RWPE1 (cell line): ENCODE measurements around the gene PTPN4.
A peak's percentile ranks its signal among the peaks of the same experiment; 100 is the strongest.

Source experiments
- CTCF ChIA-PET: fragments of 350-600 bp; sonication (Branson Sonifier 250); formaldehyde crosslinking; extraction: SDS; loops from one replicate; lab custom pipeline; 2021; lab: Yijun Ruan, JAX
- POLR2A ChIA-PET: fragments of 400-600 bp; formaldehyde crosslinking; extraction: SDS; loops from one replicate; lab custom pipeline; 2020; ENCODE audit warnings: antibody characterized with exemption; ENCODE audit not compliant: low non-redundant PET; lab: Yijun Ruan, JAX
- DNase-seq: peaks from one replicate; pipeline ENCODE4 v3.0.0; 2012; ENCODE audit warnings: low spot score
- H3K27ac ChIP-seq: fragments of 450-650 bp; 2 replicates; pipeline ENCODE4 v1.5.1; 2017
- TF ChIP-seq, protein P1 (sequence below): fragments of 450-650 bp; conservative IDR thresholded peaks from 2 replicates; pipeline ENCODE4 v1.5.1; 2017; ENCODE audit warnings: low read depth, mild to moderate bottlenecking

PTPN4 gene

DNA sequence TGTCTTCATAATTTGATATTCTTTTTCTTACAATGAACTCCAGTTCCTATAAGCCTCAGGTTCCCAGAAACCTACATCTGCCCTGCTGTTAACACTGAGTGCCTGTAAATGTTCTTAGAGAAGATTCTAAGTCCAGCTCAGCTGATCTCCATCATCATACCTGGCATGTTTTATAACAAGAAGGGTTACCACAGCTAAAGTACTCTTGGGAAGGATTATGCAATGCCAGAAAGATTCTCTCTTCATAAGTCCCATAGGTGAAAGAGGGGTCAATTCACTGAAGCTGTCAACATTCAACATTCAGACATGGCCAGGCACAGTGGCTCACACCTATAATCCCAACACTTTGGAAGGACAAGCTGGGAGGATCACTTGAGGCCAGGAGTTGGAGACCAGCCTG lies 31.3 kb upstream of the PTPN4 start:
- no peak for DNase-seq
- TF ChIP-seq, protein P1, sequence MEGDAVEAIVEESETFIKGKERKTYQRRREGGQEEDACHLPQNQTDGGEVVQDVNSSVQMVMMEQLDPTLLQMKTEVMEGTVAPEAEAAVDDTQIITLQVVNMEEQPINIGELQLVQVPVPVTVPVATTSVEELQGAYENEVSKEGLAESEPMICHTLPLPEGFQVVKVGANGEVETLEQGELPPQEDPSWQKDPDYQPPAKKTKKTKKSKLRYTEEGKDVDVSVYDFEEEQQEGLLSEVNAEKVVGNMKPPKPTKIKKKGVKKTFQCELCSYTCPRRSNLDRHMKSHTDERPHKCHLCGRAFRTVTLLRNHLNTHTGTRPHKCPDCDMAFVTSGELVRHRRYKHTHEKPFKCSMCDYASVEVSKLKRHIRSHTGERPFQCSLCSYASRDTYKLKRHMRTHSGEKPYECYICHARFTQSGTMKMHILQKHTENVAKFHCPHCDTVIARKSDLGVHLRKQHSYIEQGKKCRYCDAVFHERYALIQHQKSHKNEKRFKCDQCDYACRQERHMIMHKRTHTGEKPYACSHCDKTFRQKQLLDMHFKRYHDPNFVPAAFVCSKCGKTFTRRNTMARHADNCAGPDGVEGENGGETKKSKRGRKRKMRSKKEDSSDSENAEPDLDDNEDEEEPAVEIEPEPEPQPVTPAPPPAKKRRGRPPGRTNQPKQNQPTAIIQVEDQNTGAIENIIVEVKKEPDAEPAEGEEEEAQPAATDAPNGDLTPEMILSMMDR = no peak
- ChIA-PET CTCF (no interaction called here), POLR2A (no interaction called here)
- H3K27ac ChIP-seq = no peak overlapping the region

DNA sequence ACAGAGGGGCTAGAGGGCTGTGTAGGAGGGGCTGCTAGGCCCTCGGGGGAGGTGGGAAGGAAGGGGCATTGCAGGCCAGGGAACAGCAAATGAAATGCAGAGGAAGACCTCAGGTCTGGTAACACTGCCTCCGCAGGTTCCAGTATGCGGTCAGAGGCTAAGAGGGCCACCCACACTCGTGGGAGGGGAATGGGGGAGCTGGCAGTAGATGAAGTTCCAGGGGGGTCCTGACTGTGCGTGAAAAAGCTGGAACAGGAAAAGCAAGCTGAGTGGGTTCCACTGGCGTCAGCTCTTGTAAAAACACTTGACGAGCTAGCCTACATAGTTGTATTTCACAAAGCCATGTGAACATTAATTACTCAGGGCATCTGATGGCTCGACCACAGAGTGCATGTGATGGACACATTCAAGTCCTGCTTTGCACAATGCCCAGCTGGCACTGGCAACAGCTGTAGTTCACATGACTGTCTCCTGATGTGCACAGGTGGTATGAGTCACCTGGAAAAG lies 29.0 kb upstream of the PTPN4 start:
- peak overlapping the region; percentile 27; the same call in 1 of the 2 replicates for H3K27ac ChIP-seq
- CTCF ChIA-PET = no interaction called here
- DNase-seq = peak; percentile 36
- TF ChIP-seq, protein P1 = no peak
- POLR2A ChIA-PET = no interaction called here

DNA sequence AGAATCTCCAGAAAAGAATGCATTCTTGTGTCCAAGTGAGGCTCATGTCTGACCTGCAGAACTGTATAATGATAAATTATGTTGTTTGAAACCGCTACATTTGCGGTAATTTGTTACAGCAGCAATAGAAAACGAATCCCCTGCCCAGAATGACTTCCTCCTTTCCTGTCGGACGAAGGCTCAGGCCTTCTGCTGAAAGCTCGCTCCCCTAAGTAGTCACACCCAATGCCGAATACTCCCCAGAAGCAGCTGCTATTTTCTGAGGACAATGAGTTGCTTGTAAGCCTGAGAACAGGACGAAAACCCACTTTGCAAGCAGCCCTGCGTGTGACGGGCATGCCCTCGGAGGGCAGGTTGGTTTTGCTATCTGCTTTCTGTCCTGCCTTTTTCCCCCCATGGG lies 27.7 kb upstream of the PTPN4 start:
- ChIA-PET POLR2A (no interaction called here), CTCF (no interaction called here)
- no peak for DNase-seq
- TF ChIP-seq, protein P1 = no peak
- no peak overlapping the region for H3K27ac ChIP-seq

DNA sequence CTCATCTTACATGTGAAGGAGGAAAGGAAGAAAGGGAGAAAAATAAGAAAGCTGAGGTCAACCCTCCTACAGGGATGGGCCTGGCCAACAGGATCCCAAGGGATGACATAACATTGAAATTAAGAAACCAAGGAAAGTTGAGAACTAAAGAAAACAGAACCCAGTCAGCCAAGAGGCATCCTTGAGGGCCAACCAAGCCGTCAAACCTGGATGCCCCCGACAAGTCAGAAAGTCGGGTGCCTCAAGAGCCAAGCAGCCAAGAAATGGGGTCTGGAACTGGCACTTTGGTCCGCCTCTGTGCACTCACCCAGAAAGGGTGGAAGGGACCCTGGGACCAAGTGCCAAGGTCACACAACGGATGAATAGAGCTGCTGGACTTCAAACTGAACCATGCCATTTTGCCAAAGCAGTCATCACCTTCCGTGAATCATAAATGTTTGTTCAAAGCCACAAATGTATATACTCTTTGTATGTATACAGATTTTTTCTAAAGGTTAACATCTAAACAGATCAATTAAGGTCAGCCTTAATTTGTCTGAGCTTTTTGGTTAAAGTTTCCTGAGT lies 27.0 kb upstream of the PTPN4 start:
- TF ChIP-seq, protein P1 = no peak
- ChIA-PET CTCF (interaction anchor here (1.2 kb wide), 1 partner anchor 442 kb away, joined by 3 read pairs; no protein-coding TSS in a partner anchor), POLR2A (no interaction called here)
- DNase-seq = no peak
- no peak overlapping the region for H3K27ac ChIP-seq

DNA sequence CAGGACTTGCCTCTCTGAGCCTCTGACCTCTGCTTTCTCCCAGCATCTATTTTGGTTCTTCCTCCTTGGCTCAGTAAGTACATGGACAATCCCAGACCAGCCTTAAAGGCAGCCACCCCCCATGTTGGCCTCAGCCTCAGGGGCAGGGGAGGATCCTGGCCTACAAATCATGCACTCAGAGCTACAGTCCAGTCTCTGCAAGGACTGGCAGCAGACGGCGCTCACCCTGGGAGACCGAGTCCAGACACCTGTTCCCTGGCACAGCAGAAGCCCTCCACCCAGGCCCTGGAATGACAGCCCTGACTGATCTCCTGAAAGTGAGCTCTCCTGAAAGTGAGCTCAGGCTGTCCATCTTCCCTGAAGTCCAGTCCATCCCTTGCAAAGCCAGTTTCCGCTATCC lies 25.7 kb upstream of the PTPN4 start:
- CTCF ChIA-PET = no interaction called here
- DNase-seq = no peak
- H3K27ac ChIP-seq = no peak overlapping the region
- POLR2A ChIA-PET = no interaction called here
- TF ChIP-seq, protein P1 = no peak

DNA sequence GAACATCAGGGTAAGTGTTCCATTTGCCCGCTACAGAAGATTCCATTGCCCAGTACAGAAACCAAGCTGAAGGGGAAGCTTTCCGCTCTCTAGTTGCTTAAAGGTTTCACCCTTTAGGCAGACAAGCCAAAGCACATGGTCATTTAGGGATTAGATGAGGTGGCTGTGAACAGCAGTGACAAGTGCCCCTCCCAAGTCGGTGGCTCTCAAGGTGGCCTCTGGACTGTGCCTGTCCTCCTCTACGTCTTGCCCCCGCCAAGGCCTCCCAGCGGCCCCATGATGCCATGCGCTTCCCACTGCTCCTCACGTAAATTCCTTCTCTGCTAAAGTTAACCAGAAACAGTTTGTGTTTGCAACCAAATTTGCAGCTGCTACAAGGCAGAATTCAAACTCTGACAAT lies 24.2 kb upstream of the PTPN4 start:
- DNase-seq = no peak
- no peak overlapping the region for H3K27ac ChIP-seq
- TF ChIP-seq, protein P1 = no peak
- ChIA-PET CTCF (interaction anchor here (0.6 to 0.8 kb wide), 2 partner anchors 21 to 27 kb away, joined by 3 read pairs; no protein-coding TSS in a partner anchor), POLR2A (no interaction called here)
